HG03039 (cell line): ENCODE measurements around the gene OR5I1.
"Not testable (repeated sequence)": the region's sequence is repeated elsewhere in the genome, so short reads cannot be mapped to it uniquely, and the experiment has no call there.

Source experiments
- ATAC-seq: cut with Tn5 transposase; IDR thresholded peaks from one replicate; pipeline ENCODE4 v1.9.1; 2021; ENCODE audit warnings: mild to moderate bottlenecking, moderate library complexity; ENCODE audit not compliant: unreplicated experiment

Gene OR5I1

GRCh38 chr11:55936300-55936699 lies at the start of gene OR5I1:
OR5I1 (minus strand) TSS chr11:55936400; CDS start chr11:55936400, 0 bp downstream.
- no peak for ATAC-seq

GRCh38 chr11:55970935-55971334 lies 34.7 kb upstream of the OR5I1 start:
- ATAC-seq = no peak

GRCh38 chr11:55969845-55970244 lies 33.6 kb upstream of the OR5I1 start, which contains the start of gene OR10AG1:
OR10AG1 (minus strand) TSS chr11:55969945; CDS start chr11:55969907, 38 bp downstream.
- ATAC-seq = no peak

GRCh38 chr11:55967914-55968313 lies 31.7 kb upstream of the OR5I1 start:
- no peak for ATAC-seq

- ATAC-seq = no peak
Measured at GRCh38 chr11:55966391-55966790, 30.2 kb upstream of the OR5I1 start.

GRCh38 chr11:55956521-55956920 lies 20.3 kb upstream of the OR5I1 start:
- ATAC-seq = no peak

GRCh38 chr11:55949330-55949729 lies 13.1 kb upstream of the OR5I1 start:
- ATAC-seq = no peak

GRCh38 chr11:55942785-55943392 lies 6.7 kb upstream of the OR5I1 start:
- ATAC-seq = no peak

- no peak for ATAC-seq
Measured at GRCh38 chr11:55920537-55920936, 15.7 kb downstream of the OR5I1 start.

GRCh38 chr11:55914482-55914881 lies 21.7 kb downstream of the OR5I1 start, which contains the start of gene OR5W2:
OR5W2 (minus strand) TSS chr11:55914582; CDS start chr11:55914582, 0 bp downstream.
- no peak for ATAC-seq

GRCh38 chr11:55902308-55902707 lies 33.9 kb downstream of the OR5I1 start:
- no peak for ATAC-seq

GRCh38 chr11:55895216-55895615 lies 41.0 kb downstream of the OR5I1 start:
- no peak for ATAC-seq

- not testable (repeated sequence) for ATAC-seq
Measured at GRCh38 chr11:55885481-55885880, 50.7 kb downstream of the OR5I1 start.
